Measurements from ENCODE around the gene PPP1R12A. TPM values are rescaled to one million over a fixed set of nuclear protein-coding genes. Genes with fewer than 3 reads are reported as not detected.

Gene PPP1R12A
- 16.9 to 28.1 TPM (median 26.2 TPM) in 5 replicates for total RNA-seq (2022; extraction: Qiagen RNA extraction)

DNA sequence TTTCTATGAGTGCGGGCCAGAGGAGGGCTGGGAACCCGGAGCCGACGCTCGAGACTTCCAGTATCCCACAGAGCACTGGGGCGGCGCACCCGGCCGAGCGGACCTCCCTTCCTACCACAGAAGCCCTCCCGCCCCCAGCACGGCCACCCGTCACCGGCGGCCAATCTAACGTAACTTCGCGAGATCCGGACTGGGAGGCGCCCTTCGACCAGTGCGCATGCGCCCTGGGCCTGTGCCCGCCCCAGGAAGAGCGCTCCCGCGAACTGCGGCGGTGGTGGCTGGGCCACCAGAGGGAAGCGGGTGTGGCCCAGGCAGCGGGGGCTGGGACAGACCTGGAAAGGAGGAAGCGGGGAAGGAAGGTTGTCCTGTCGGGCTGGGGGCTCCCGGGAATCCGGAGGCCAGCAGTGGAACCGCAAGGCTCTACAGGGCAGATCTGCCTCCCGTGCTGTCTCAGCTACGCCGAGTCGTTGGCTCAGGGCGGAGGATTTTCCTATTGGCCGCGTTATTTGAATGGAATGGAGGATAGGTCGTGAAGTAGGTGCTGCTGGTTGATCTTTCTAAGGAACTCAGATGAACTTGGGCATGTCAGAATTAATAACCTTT, at the start of gene PPP1R12A:
Gene PPP1R12A, minus strand, starts transcription at position 77 of the 603 bp plus-strand sequence. CDS start 166 bp downstream, outside the sequence.

Other genes starting within 250 kb of the PPP1R12A start
- 24.2 to 69.8 TPM (median 52.7 TPM) in 5 replicates for gene PAWR, start 244.1 kb downstream of the PPP1R12A start, total RNA-seq (2022; extraction: Qiagen RNA extraction)
- gene OTOGL, start 164.4 kb upstream of the PPP1R12A start, total RNA-seq (2022; extraction: Qiagen RNA extraction): not detected in 5 replicates